HG02571 (cell line): ENCODE results near the gene ESPNL.

ENCODE experiments used
- ATAC-seq: cut with Tn5 transposase; IDR thresholded peaks from one replicate; pipeline ENCODE4 v1.9.1; 2021; ENCODE audit warnings: mild to moderate bottlenecking, moderate library complexity; ENCODE audit not compliant: unreplicated experiment

ESPNL gene

GRCh38 chr2:238126338-238126737 lies 26.2 kb downstream of the ESPNL start:
- no peak for ATAC-seq

- no peak for ATAC-seq
Measured at GRCh38 chr2:238126775-238127164, 26.6 kb downstream of the ESPNL start.

- ATAC-seq: no peak
Measured at GRCh38 chr2:238127165-238128060, 27.3 kb downstream of the ESPNL start.

- ATAC-seq: no peak
Measured at GRCh38 chr2:238128061-238128440, 27.9 kb downstream of the ESPNL start.

GRCh38 chr2:238128534-238129001 lies 28.4 kb downstream of the ESPNL start:
- ATAC-seq: no peak

- ATAC-seq: no peak
Measured at GRCh38 chr2:238129166-238130010, 29.2 kb downstream of the ESPNL start.

GRCh38 chr2:238130111-238130695 lies 30.1 kb downstream of the ESPNL start:
- ATAC-seq: no peak

GRCh38 chr2:238130696-238131628 lies 30.8 kb downstream of the ESPNL start:
- ATAC-seq: no peak

GRCh38 chr2:238131761-238132462 lies 31.8 kb downstream of the ESPNL start:
- ATAC-seq: no peak

GRCh38 chr2:238132463-238133450 lies 32.6 kb downstream of the ESPNL start:
- no peak for ATAC-seq

- no peak for ATAC-seq
Measured at GRCh38 chr2:238133499-238134392, 33.6 kb downstream of the ESPNL start.

- no peak for ATAC-seq
Measured at GRCh38 chr2:238134393-238134785, 34.2 kb downstream of the ESPNL start.

GRCh38 chr2:238135601-238136150 lies 35.5 kb downstream of the ESPNL start:
- no peak for ATAC-seq

GRCh38 chr2:238136820-238137537 lies 36.8 kb downstream of the ESPNL start:
- no peak for ATAC-seq

GRCh38 chr2:238137885-238138284 lies 37.7 kb downstream of the ESPNL start:
- ATAC-seq: no peak

GRCh38 chr2:238138331-238139195 lies 38.4 kb downstream of the ESPNL start, which contains the start of gene KLHL30:
KLHL30 (plus strand) TSS chr2:238138668; CDS start chr2:238140755, 2,087 bp downstream.
- no peak for ATAC-seq
